GM12875 (cell line): Measurements from ENCODE around the gene MTF1.

Experiments used
- H3K4me3 ChIP-seq: one replicate; pipeline ENCODE4 v1.5.1; 2011; ENCODE audit warnings: low read depth, low read length, control low read depth
- CTCF ChIP-seq: IDR thresholded peaks from 2 replicates; pipeline ENCODE4 v1.5.1; 2011; ENCODE audit warnings: low read depth, mild to moderate bottlenecking, control low read depth, inconsistent platforms, low read length, moderate library complexity, borderline replicate concordance; ENCODE audit not compliant: insufficient read depth

Gene MTF1

GRCh38 chr1:37831109-37831508 is 28.3 kb downstream of the MTF1 start:
- no peak for TF ChIP-seq CTCF
- no peak overlapping the region for H3K4me3 ChIP-seq

GRCh38 chr1:37828410-37829074 is 30.9 kb downstream of the MTF1 start:
- TF ChIP-seq CTCF = no peak
- no peak overlapping the region for H3K4me3 ChIP-seq

- no peak for TF ChIP-seq CTCF
- H3K4me3 ChIP-seq = no peak overlapping the region
These were observed 33.9 kb downstream of the MTF1 start for GRCh38 chr1:37825506-37825905.

GRCh38 chr1:37824001-37824400 is 35.4 kb downstream of the MTF1 start:
- no peak for TF ChIP-seq CTCF
- H3K4me3 ChIP-seq = no peak overlapping the region

GRCh38 chr1:37822906-37823815 is 36.2 kb downstream of the MTF1 start:
- TF ChIP-seq CTCF = no peak
- H3K4me3 ChIP-seq = no peak overlapping the region

GRCh38 chr1:37821481-37821880 is 37.9 kb downstream of the MTF1 start:
- no peak overlapping the region for H3K4me3 ChIP-seq
- TF ChIP-seq CTCF = no peak
